GM18499 (cell line): ENCODE data around the gene CTNND2.

Experiments used
- ATAC-seq: cut with Tn5 transposase; IDR thresholded peaks from one replicate; pipeline ENCODE4 v1.9.1; 2021; ENCODE audit warnings: moderate number of reproducible peaks; ENCODE audit not compliant: insufficient read depth, unreplicated experiment

Gene CTNND2

GRCh38 chr5:11608530-11608929 is 295.7 kb downstream of the CTNND2 start:
- no peak for ATAC-seq

GRCh38 chr5:11607944-11608483 is 296.2 kb downstream of the CTNND2 start:
- no peak for ATAC-seq

- ATAC-seq, result no peak
Observed at GRCh38 chr5:11602298-11602697, 301.9 kb downstream of the CTNND2 start.

- ATAC-seq, result no peak
Observed at GRCh38 chr5:11599499-11599898, 304.7 kb downstream of the CTNND2 start.

GRCh38 chr5:11596657-11597071 is 307.6 kb downstream of the CTNND2 start:
- no peak for ATAC-seq

- no peak for ATAC-seq
Observed at GRCh38 chr5:11596185-11596584, 308.1 kb downstream of the CTNND2 start.

- ATAC-seq, result no peak
Observed at GRCh38 chr5:11595045-11595444, 309.2 kb downstream of the CTNND2 start.

- no peak for ATAC-seq
Observed at GRCh38 chr5:11594021-11594420, 310.2 kb downstream of the CTNND2 start.

- no peak for ATAC-seq
Observed at GRCh38 chr5:11590475-11590874, 313.8 kb downstream of the CTNND2 start.

GRCh38 chr5:11588803-11589202 is 315.4 kb downstream of the CTNND2 start:
- no peak for ATAC-seq

GRCh38 chr5:11584017-11584416 is 320.2 kb downstream of the CTNND2 start:
- no peak for ATAC-seq

- ATAC-seq, result no peak
Observed at GRCh38 chr5:11579351-11579750, 324.9 kb downstream of the CTNND2 start.

- no peak for ATAC-seq
Observed at GRCh38 chr5:11574787-11575186, 329.5 kb downstream of the CTNND2 start.

GRCh38 chr5:11573140-11573992 is 330.9 kb downstream of the CTNND2 start:
- no peak for ATAC-seq

GRCh38 chr5:11564706-11565105 is 339.5 kb downstream of the CTNND2 start:
- ATAC-seq, result no peak

- ATAC-seq, result no peak
Observed at GRCh38 chr5:11563822-11564221, 340.4 kb downstream of the CTNND2 start.

- ATAC-seq, result no peak
Observed at GRCh38 chr5:11560915-11561697, 343.1 kb downstream of the CTNND2 start.

- ATAC-seq, result no peak
Observed at GRCh38 chr5:11557063-11557462, 347.2 kb downstream of the CTNND2 start.

GRCh38 chr5:11555171-11555570 is 349.1 kb downstream of the CTNND2 start:
- ATAC-seq, result no peak

GRCh38 chr5:11547730-11548129 is 356.5 kb downstream of the CTNND2 start:
- no peak for ATAC-seq

GRCh38 chr5:11547140-11547539 is 357.1 kb downstream of the CTNND2 start:
- no peak for ATAC-seq
